ENCODE data around the gene NFKBIZ.

GRCh38 chr3:101867511-101867910 is 18.2 kb downstream of the NFKBIZ start:
- TF ChIP-seq POLR2A (IDR thresholded peaks at IDR 0.05; ENCODE audit: extremely low read depth, insufficient read length) (no peak), MAX (IDR thresholded peaks at IDR 0.05; ENCODE audit: low read depth, low read length) (no peak), MYC (IDR thresholded peaks at IDR 0.05; ENCODE audit: low read depth, low read length) (no peak)
- TF ChIP-seq, protein P1, sequence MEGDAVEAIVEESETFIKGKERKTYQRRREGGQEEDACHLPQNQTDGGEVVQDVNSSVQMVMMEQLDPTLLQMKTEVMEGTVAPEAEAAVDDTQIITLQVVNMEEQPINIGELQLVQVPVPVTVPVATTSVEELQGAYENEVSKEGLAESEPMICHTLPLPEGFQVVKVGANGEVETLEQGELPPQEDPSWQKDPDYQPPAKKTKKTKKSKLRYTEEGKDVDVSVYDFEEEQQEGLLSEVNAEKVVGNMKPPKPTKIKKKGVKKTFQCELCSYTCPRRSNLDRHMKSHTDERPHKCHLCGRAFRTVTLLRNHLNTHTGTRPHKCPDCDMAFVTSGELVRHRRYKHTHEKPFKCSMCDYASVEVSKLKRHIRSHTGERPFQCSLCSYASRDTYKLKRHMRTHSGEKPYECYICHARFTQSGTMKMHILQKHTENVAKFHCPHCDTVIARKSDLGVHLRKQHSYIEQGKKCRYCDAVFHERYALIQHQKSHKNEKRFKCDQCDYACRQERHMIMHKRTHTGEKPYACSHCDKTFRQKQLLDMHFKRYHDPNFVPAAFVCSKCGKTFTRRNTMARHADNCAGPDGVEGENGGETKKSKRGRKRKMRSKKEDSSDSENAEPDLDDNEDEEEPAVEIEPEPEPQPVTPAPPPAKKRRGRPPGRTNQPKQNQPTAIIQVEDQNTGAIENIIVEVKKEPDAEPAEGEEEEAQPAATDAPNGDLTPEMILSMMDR (IDR thresholded peaks at IDR 0.05; ENCODE audit: low read depth, low read length), result no peak
